ENCODE results near the gene CCS.

- TF ChIP-seq POLR2A (IDR thresholded peaks at IDR 0.05; ENCODE audit: low read depth, low read length): no peak
- TF ChIP-seq POLR2AphosphoS5 (IDR thresholded peaks at IDR 0.05; ENCODE audit: low read depth, low read length): no peak
- TF ChIP-seq TAF1 (IDR thresholded peaks at IDR 0.05; ENCODE audit: low read depth, low read length): no peak
These were observed 44.0 kb upstream of the CCS start for GRCh38 chr11:66548774-66549630.

All from GM12891 (cell line).